Stimulated activated CD4-positive, alpha-beta T cell treated with anti-CD3 and anti-CD28 coated beads, Interleukin-1b, Interleukin-23, amount 100 ng/mL, for 4 hours (primary cell): ENCODE measurements around the gene MTHFD2L.
A peak's percentile ranks its signal among the peaks of the same experiment; 100 is the strongest.

Experiments
- DNase-seq, 2 donors: peaks; one replicate each; pipeline ENCODE4 v3.0.0-alpha.2; 2020; ENCODE audit warnings: low read depth in 2 of 2

MTHFD2L gene

DNA sequence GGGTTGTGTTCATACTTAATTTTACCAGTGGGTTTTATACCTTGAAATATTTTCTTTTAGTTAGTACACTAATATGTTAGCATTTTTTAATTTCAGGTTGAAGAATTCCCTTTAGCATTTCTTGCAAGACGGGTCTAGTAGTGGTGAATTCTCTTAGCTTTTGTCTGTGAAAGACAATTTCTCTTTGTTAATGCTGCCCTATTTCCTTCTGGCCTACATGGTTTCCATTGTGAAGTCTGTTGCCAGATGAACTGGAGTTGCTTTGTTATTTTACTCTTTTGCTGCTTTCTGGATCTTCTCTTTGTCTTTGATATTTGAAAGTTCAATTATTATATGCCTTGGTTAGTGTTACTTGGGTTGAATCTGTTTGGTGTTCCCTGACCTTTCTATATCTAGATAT, 25.0 kb upstream of the MTHFD2L start:
- DNase-seq, result no peak

DNA sequence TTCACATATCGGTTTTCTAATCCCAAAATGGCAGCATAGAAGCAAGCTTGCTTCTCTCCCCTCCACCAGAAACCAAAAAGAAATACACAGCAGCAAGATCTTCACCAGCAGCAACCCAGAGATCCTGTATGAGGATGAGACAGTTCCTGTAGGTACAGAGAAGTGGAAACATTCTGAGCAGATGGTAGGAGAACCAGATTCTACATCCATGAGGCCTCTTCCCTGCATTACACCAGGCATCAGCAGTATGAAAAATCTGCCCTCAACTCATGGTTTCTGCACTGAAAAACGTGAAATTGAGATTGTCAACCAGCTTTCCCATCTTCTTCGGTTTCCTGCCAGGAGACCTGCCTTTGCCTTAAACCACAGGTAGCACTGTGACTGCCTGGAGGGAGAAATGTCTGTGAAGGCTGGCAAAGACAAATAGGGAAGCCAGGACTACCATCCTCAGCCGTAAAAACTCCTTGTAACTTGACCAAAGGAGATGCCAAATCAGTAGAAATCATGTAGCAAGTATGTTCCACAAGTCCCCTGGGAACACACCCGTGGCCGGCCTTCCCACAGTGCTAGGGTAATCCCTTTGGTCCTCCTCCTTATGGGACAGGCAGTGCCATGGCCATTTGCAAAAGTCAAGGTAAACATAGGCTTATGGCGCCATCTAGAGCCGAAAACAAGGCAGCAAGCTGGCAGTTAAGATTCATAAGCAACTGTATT, 24.0 kb upstream of the MTHFD2L start:
- peak; percentile 6 to 16 for DNase-seq

DNA sequence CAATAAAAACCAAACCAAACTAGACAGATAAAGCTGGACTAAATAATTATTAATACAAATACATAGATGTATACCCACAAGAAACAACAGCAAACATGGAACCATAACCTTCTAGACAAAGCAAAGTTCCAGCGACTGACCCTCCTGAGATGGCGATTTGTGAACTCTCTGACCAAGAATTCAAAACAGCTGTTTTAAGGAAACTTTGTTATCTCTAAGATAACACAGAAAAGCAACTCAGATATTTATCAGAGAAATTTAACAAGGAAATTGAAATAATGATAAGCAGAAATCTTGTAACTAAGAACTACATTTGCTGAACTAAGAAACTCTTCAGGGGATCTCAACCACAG, 23.4 kb upstream of the MTHFD2L start:
- DNase-seq, result no peak

DNA sequence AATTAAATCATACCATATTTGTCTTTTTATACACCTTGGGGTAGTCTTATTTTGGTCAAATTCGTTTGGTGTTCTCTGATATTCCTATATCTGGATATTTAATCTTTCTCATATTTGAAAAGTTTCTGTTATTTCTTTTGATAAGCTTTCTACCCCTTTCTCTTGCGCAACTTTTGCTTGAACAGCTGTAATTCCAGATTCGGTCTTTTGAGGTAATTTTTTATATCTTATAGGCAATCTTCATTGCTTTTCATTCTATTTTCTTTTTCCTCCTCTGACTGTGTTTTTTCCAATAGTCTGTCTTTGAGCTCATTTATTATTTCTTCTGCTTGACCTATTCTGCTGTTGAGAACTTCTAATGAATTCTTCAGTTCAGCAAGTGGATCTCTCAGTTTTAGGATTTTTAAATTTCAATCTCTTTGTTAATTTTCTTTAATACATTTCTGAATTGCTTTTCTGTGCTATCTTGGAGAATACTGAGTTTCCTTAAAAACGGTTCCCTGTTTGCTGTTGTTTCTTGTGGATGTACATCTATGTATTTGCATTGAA, 11.3 kb upstream of the MTHFD2L start:
- no peak for DNase-seq

GRCh38 chr4:74148205-74148604, 9.7 kb upstream of the MTHFD2L start:
- DNase-seq, result no peak

GRCh38 chr4:74152836-74153235, 5.1 kb upstream of the MTHFD2L start:
- DNase-seq, result no peak

DNA sequence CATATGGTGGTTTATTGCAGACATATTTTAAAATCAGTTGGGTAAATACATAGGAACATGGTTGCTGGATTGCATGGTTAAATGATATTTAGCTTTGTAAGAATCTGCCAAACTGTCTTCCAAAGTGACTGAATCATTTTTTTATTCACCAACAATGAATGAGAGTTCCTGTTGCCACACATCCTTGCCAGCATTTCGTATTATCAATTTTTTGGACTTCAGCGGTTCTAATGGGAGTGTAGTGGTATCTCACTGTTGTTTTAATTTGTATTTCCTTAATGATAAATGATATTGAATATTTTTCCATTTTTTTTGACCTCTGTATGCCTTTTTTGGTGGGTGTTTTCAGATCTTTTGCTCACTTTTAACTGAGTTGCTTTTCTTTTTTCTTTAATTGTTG, 1.4 kb upstream of the MTHFD2L start:
- no peak for DNase-seq

DNA sequence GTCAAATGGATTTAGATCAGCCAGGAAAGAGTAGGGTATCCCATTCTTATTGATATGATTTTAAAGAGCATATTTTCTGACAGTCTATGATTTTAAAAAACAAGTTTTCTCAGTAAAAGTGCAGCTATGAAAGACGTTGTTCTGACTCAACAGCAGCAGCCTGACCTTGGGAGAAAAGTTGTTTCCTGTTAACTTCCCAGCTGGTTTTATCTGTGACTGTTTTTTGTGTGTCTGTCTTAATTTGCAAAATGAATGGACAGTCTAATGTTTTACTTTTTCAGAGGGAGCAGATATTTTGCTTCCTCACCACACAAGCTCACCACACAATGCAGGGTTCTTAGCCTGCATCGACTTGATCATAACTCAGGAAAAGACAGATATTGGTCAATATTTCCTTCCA, 764 bp upstream of the MTHFD2L start:
- no peak for DNase-seq

DNA sequence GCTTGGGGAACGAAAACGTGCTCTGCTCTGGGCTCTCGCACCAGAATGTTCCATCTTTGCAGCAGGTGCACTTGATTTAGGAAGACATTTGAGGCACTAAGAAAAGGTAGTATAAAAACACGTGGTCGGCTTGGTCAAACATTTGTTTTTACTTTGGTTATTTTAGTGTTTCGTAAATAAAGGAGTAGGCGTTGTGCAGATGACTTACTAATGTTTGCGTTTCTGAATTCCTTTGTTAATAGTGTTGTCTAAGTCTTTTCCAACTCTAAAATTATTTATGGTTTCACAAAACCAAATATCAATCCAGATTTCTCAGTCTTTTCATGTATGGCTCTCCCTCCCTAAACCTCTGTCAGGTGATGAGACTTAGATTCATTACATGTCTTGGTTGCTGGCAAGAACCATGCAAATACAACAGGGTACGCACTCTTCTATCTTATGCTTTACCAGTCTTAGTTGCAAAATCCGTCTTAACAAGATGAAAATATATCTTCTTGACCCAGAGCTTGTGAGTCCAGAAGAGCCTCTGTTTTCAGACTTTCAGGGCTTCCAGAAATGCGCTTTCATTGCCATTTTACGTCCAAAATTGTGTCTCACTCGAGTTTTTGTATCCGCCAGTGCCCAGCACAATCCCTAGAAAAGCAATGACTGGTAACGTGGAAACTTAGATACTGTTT, 686 bp downstream of the MTHFD2L start:
- DNase-seq, result no peak

DNA sequence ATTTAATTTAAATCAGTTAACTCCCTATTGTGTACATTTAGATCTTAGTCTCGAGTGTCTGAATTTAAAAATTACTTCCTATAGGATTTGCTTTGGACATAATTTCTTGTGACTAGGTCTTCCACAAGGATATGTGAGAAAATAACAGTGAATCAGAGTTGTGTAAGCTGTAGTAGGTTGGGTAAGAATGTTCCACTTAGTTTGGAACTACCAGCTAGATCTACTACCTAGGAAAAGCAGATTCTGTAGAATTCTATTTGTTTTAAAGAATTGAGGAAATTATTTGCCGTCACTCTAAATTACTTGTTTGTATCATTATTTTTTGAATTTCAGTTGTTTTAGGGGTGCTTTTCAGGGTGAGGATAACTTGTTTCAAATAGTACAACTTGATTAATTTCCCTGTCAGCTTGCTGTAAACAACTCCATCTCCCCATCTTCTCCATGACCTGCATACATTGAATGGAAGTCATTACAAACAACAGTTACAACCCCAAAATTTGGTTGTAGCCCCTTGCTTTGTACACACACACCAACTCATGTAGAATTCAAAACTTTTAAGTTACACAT, 1.3 kb downstream of the MTHFD2L start:
- DNase-seq, result no peak

DNA sequence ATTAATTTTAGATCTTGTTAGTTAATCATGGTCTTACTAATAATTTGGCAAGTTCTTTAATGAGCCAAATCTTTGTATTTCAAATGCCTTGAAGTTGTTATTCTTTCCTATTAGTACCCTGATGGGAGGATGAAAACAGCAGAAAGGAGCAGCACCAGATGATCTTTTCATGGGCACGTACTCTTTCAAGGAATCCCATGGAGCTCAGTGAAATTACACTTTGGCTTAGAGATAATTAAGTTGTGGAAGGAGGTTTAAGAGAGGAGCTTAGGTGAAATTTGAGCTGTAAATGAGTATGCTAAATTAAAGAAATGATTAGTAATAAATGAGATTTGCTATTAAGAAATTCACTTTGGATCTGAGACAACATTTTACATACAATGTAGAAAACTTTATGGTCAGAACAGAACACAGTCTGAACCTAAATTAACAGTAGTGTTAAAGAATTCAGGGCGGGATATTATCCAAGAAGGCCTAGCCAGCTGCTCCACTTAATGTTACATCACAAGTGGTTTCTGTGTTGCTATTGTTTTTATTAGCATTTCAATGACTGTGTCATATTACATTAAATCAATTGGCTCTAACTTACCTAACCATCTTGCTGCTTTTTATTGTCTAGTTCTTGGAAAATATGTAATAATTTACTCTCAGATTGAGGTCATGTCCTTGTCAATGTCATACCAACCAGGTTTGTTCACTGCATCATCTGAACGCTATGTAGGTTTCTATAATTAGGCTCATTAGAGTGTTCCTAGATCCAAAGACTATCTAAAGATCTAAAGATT, 3.9 kb downstream of the MTHFD2L start:
- no peak for DNase-seq

GRCh38 chr4:74166135-74166534, 8.2 kb downstream of the MTHFD2L start:
- no peak for DNase-seq

- DNase-seq, result no peak
These were observed 8.9 kb downstream of the MTHFD2L start for GRCh38 chr4:74166818-74167217.

- no peak for DNase-seq
These were observed 9.7 kb downstream of the MTHFD2L start for GRCh38 chr4:74167585-74167984.

DNA sequence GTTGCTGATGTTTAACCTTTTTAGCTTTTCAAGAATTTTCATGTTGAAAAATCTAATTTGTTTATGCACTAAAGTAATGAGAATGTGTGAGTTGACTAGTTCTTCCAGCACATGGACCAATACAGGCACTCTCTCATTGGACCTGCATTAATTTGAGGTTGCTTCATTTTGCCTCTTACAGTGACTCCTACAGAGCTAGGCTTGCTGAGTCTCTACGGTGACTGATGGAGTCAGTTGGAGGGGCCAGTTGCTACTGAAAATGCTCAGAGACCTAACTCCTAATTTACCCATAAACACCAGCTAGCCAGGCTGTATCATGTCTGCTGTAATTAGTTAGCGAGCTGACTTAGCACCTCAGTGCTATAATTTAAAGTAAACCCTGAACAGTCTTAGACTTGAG, 10.9 kb downstream of the MTHFD2L start:
- no peak for DNase-seq

- no peak for DNase-seq
These were observed 15.4 kb downstream of the MTHFD2L start for GRCh38 chr4:74173321-74173720.

DNA sequence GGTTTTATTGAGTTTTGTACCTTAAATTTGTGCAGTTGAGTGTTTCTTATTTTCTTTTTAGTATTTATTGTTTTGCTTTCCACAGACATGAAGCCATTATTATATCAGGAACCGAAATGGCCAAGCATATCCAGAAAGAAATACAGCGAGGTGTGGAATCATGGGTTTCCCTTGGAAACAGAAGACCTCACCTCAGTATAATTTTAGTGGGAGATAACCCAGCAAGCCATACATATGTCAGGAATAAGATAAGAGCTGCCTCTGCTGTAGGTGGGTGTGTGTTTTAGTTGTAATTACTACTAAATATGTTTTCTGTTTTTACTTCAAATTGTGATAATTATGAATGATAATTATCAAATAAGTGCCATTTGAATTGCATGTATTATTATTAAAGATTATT, 16.5 kb downstream of the MTHFD2L start:
- no peak for DNase-seq

DNA sequence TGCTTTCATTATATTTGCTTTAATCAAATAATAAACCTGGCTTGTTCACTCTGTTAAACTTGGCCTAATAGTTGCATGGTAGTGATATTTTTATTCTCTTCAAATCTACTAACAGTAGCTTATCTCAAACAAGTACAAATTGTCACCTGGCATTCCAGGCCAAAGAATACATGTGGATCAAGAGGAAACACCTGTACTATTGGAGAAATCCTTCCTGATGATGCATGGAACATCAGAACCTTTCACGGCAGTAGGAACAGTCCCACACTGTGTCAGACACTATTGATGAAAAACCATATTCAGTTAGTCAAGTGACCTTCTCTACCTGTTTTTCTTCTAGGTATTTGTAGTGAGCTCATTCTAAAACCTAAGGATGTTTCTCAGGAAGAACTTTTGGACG, 17.0 kb downstream of the MTHFD2L start:
- DNase-seq, result no peak

GRCh38 chr4:74175379-74175778, 17.5 kb downstream of the MTHFD2L start:
- no peak for DNase-seq

DNA sequence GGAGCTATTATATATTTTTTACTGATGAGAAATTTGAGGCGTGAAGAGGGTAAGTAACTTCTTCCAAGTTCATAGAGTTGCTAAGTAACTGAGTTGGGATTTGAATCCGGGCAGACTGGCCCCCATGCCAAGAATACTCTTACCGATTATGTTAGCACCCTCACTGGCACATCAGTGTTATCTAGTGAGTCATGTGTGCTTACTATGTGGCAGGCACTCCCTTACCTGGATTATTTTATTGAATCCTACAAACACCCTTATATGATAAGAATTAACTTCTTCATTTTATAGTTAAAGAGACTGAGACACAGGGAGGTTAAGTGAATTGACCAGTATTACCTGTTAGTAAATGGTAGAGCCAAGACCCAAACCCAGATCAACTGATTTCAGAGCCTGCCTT, 20.9 kb downstream of the MTHFD2L start:
- DNase-seq, result no peak

DNA sequence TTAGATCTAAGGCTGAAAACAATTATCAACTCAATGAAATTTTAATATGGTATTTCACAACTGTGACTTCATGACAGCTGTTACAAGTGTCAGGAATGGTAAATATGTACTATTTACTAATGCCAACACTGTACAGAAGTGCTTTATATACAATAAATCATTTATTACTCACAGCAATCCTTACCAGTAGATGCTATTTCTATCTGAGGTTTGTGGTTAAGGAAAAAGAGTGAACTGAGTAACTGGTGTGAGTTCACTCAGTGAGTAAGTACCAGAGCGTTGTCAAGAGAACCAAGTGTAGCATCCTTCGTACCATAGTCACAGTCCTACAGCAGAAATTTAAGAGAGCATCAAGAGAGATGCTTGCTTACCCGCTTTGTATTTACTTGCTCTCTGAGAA, 23.3 kb downstream of the MTHFD2L start:
- DNase-seq, result no peak

DNA sequence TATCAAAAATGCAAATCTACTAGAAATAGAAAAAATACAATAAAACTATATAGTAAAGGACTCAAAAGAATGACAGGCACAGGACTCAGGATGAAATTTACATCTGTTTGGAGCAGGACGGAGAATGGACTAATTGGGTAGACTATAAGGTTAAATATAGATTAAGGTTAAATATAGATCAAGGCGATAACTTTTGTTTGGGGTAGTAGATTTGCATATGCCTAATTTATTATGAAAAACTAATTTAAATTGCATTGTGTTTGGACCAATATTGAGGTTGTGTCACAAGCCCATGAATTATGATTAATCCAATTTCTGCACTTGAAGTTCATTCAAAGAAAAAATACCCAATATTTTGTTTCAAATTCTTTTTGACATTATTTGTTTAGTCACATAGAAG, 31.0 kb downstream of the MTHFD2L start:
- DNase-seq, result no peak
